ENCODE results near the gene SRSF8.
"Not testable (repeated sequence)": the region's sequence is repeated elsewhere in the genome, so short reads cannot be mapped to it uniquely, and the experiment has no call there.

Gene SRSF8

GRCh38 chr11:95066716-95067038, at the start of gene SRSF8:
TSS of gene SRSF8 (plus strand) at chr11:95066919. CDS start at chr11:95067227, 308 bp downstream.
- no peak for DNase-seq (ENCODE audit: low read depth in 3 of 3, low spot score in 1 of 3)

GRCh38 chr11:95021468-95021867, 45.3 kb upstream of the SRSF8 start:
- DNase-seq (ENCODE audit: low read depth in 3 of 3, low spot score in 1 of 3): not testable (repeated sequence)

- DNase-seq (ENCODE audit: low read depth in 3 of 3, low spot score in 1 of 3): no peak
These were observed 41.8 kb upstream of the SRSF8 start, which contains the start of gene KDM4E for GRCh38 chr11:95024958-95025357. TSS of gene KDM4E (plus strand) at chr11:95025258. CDS start at chr11:95025558, 300 bp downstream.

- not testable (repeated sequence) for DNase-seq (ENCODE audit: low read depth in 3 of 3, low spot score in 1 of 3)
These were observed 41.1 kb upstream of the SRSF8 start for GRCh38 chr11:95025594-95025993.

GRCh38 chr11:95028357-95028756, 38.4 kb upstream of the SRSF8 start:
- DNase-seq (ENCODE audit: low read depth in 3 of 3, low spot score in 1 of 3): no peak

GRCh38 chr11:95033051-95033450, 33.7 kb upstream of the SRSF8 start:
- no peak for DNase-seq (ENCODE audit: low read depth in 3 of 3, low spot score in 1 of 3)

- DNase-seq (ENCODE audit: low read depth in 3 of 3, low spot score in 1 of 3): no peak
These were observed 31.4 kb upstream of the SRSF8 start for GRCh38 chr11:95035316-95035715.

- not testable (repeated sequence) for DNase-seq (ENCODE audit: low read depth in 3 of 3, low spot score in 1 of 3)
These were observed 29.2 kb upstream of the SRSF8 start for GRCh38 chr11:95037356-95038035.

GRCh38 chr11:95042239-95042638, 24.5 kb upstream of the SRSF8 start:
- no peak for DNase-seq (ENCODE audit: low read depth in 3 of 3, low spot score in 1 of 3)

- no peak for DNase-seq (ENCODE audit: low read depth in 3 of 3, low spot score in 1 of 3)
These were observed 23.8 kb upstream of the SRSF8 start for GRCh38 chr11:95042906-95043305.

GRCh38 chr11:95044010-95044409, 22.7 kb upstream of the SRSF8 start:
- DNase-seq (ENCODE audit: low read depth in 3 of 3, low spot score in 1 of 3): no peak

GRCh38 chr11:95045812-95046211, 20.9 kb upstream of the SRSF8 start:
- DNase-seq (ENCODE audit: low read depth in 3 of 3, low spot score in 1 of 3): no peak

GRCh38 chr11:95049122-95049521, 17.6 kb upstream of the SRSF8 start, which contains the start of gene KDM4F:
TSS of gene KDM4F (plus strand) at chr11:95049422.
- DNase-seq (ENCODE audit: low read depth in 3 of 3, low spot score in 1 of 3): not testable (repeated sequence)

GRCh38 chr11:95050595-95051202, 16.0 kb upstream of the SRSF8 start:
- DNase-seq (ENCODE audit: low read depth in 3 of 3, low spot score in 1 of 3): no peak

GRCh38 chr11:95054356-95054755, 12.4 kb upstream of the SRSF8 start:
- no peak for DNase-seq (ENCODE audit: low read depth in 3 of 3, low spot score in 1 of 3)

GRCh38 chr11:95055283-95055897, 11.3 kb upstream of the SRSF8 start:
- DNase-seq (ENCODE audit: low read depth in 3 of 3, low spot score in 1 of 3): no peak

- DNase-seq (ENCODE audit: low read depth in 3 of 3, low spot score in 1 of 3): no peak
These were observed 8.8 kb upstream of the SRSF8 start for GRCh38 chr11:95057959-95058358.

GRCh38 chr11:95058621-95059020, 8.1 kb upstream of the SRSF8 start:
- DNase-seq (ENCODE audit: low read depth in 3 of 3, low spot score in 1 of 3): no peak

GRCh38 chr11:95059046-95059445, 7.7 kb upstream of the SRSF8 start:
- no peak for DNase-seq (ENCODE audit: low read depth in 3 of 3, low spot score in 1 of 3)

- no peak for DNase-seq (ENCODE audit: low read depth in 3 of 3, low spot score in 1 of 3)
These were observed 1.4 kb upstream of the SRSF8 start for GRCh38 chr11:95065336-95065735.

- peak in 2 of 3 donors; percentile 31 to 61 for DNase-seq (ENCODE audit: low read depth in 3 of 3, low spot score in 1 of 3)
These were observed 521 bp downstream of the SRSF8 start for GRCh38 chr11:95067039-95067840.

GRCh38 chr11:95067841-95068219, 1.1 kb downstream of the SRSF8 start:
- no peak for DNase-seq (ENCODE audit: low read depth in 3 of 3, low spot score in 1 of 3)
